NCI-H1048 (cell line): ENCODE measurements around the gene TMCO4.
"Not testable (repeated sequence)": the region's sequence is repeated elsewhere in the genome, so short reads cannot be mapped to it uniquely, and the experiment has no call there.

Source experiments
- DNase-seq: peaks from one replicate; lab custom pipeline; 2025; lab: John Stamatoyannopoulos, UW

Gene TMCO4

DNA sequence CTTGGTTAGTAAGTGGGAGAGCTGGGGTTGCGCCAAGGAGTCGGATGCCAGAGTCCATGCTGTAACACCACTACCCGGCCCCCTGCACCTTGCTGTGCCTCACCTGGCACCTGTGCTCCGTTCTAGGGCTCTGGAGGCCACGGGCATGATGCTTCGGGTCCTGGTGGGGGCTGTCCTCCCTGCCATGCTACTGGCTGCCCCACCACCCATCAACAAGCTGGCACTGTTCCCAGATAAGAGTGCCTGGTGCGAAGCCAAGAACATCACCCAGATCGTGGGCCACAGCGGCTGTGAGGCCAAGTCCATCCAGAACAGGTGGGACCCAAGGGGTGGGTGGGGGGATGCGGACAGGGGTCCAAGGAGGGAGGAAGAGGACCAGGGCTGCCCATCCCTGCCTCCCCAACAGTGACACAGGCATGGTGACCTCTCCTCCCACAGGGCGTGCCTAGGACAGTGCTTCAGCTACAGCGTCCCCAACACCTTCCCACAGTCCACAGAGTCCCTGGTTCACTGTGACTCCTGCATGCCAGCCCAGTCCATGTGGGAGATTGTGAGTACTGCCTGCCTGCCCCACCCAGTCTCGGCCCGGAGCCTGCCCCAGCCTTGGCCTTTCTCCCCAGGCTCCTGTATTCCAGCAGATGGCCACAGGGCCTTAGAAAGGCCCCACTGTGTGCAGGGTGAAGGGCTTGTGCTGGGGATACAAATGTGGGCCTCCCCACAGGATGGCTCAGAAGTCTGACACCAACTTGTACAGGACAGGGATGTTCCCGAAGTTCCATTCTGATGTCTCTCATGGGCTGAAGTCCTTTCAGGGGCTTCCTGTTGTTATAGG, 144.6 kb downstream of the TMCO4 start:
- no peak for DNase-seq

DNA sequence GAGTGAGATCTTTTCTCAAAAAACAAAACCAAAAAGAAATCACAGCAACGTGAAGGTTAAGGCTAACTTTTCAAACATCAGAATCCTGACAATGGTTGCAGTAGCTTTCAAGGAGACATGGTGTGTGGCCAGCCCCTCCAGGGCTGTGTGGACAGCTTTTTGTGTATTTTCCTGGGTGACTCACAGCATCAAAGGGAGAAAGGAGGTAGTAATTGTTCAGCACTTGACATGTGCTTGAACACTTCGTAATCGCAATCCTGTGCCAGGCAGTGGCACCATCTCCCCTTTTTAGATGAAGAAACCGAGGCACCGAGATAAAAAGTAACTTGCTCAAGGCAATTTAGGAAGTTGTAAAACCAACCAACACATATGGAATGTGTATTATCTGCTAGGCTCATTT, 145.3 kb downstream of the TMCO4 start:
- DNase-seq: no peak

- no peak for DNase-seq
Observed at GRCh38 chr1:19651141-19651737, 148.5 kb downstream of the TMCO4 start.

DNA sequence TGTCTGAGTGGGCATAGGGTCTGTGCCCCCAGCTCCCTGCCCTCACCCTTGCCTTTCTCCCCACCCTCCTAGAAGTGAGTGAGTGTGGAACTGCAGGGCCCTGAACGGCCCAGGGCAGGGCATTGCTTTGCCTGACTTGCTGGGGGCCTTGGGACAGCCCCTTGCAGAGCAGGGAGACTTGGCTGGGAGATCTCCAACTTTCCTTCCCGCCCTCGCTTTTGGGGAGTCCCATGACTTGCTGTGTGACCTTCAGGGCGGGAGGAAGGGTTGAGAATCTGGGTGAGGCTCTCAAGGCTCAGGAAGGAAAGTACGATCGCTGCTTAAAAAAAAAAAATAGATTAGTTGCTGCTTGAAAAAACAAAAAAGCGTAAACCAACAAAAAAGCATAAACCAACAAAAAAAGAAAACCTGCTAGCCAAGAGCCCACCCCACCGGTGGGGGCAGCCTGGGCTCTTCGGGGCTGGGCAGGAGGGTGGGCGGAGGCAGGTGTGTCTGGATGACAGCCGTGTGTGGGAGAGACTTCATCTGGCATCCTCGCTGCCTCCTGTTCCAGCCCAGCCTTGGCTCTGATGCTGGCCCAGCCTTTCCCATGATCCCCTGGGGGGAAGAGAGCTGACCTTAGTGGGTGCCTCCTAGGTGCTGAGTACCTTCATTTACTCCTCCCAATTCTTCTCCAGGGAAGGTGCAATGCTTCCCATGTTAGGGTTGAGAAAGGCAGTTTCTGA, 149.1 kb downstream of the TMCO4 start:
- DNase-seq: no peak

DNA sequence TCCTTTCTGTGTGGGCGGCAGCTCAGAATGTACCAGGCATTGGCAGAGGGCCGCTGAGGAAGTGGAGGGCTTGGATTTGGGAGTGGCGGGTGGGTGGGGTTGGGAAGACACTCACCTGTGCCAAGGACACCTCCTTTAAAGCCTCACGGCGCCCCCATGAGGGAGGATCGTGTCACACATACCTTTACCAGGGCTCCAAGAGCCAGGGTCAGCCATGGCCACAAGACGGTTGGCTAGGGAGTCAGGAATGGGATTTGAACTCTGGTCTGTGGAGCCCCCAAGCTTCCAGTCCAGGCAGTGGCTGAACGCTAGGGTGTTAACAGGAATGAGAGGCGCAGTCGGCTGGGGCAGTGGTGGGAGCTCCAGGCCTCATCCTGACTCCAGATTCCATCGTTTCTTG, 151.0 kb downstream of the TMCO4 start:
- no peak for DNase-seq

GRCh38 chr1:19648239-19648638, 151.5 kb downstream of the TMCO4 start:
- no peak for DNase-seq

- DNase-seq: no peak
Observed at GRCh38 chr1:19647643-19648042, 152.1 kb downstream of the TMCO4 start.

DNA sequence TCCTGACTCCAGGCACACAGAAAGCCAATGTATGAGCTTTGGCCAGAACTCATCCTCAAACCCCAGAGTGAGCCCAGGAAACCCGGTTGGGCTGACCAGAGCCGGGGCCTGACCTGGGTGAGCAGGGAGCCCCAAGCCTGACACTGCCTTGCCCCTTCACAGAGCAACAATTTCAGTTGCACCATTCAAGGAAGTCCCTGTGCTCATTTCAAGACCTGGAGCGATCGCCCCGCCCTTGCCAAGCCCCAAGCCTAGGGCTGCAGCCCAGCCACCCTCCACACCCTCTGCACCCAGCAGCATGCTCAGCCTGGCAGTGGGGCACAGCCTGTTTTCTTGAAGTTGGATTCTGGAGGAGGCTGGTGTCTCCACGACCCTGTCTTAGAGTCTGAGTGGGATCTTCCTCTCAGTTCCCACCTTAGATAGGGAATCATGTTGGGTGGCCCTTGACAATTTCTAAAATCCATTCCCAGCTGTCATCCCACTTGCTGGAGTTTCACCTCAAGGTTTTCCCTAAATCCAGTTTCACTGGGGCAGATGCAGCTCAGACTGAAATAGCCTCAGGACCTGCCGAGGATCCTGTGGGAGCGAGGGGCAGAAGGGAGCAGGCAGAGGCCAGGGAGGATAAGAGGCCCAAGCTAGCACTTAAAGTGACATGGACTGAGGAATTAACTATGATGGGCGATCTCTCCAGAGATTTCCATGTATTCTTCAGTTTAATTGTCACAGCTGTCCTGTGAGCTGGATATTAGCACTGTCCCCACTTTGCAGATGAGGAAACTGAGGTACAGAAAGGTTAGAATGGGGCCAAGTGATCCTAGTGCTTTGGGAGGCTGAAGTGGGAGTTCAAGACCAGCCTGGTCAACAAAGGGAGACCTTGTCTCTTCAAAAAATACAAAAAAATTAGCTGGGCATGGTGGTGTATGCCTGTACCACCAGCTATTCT, 153.1 kb downstream of the TMCO4 start:
- no peak for DNase-seq

DNA sequence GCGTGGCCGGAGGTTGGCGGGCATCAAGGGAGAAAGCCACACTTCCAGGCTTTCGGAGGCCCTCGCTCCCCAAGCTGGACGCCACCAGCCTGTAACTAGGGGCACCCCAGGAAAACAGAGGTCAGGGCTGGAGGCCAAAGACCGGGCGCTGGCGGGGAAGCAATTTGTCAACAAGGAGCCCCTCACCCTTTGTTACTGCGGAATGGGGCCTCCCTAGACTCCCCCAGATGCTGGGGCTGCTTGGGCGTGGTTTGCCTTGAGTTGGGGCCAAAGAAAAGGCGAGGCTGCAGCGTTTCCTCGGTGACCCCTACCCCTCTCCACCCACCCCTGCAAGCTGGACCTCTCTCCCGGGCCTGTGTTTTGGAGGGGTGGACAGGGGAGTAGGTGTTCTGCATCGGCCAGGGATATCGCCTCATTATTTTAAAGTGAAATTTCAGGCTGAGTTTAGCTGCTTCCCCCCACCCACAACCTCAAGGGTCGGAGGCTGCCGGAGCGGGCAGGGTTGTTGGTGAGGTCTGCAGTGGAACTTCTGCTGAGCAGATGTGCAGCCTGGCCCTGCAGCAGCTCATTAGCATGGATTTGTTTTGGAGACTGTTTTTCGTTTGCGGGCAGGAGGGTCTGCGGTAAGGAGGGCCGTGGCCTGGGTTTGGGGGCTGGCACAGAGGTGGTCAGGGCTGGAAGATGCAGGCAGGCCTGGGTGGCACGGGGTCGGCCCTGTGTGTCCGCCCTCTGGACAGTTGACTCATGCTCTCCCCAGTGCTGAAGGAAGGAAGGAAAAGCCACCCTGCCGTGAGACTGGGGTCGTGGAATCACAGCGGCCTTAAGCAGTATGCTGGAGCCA, 154.1 kb downstream of the TMCO4 start:
- DNase-seq: no peak

DNA sequence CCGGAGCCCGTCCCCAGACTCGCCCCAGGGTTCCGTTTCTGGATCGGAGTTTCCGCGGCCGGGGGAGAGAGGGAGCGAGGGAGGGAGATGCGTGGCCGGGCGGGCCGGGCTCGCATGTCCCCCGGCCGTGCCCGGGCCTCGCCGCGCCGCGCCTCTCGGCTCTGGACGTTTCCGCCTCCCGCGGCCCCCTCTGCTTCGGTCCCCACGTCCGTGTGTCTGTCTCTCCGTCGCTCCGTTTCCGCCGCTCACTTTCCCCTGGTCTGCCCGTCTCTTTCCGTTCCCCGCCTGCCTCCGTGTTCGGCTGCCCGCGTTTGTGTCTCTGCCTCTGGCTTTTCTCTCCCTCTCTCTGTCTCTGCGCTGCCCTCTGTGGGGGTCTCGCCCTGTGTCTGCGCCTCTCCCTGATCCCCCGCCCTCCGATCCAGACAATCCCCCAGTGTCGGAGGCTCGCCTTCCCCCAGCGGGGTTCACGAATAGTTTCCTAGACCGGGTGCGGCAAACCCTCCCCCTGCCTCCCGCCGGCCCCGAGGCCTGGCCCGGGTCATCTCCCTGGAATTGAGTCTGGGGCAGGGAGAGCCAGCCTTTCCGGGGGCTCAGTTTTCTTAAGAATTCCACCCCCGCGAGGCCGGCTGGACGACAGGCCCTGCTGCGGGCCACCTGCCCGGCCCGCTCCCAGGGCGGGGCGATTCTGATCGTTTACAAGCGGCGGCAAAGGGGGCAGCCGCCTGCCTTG, 154.9 kb downstream of the TMCO4 start:
- DNase-seq: no peak

DNA sequence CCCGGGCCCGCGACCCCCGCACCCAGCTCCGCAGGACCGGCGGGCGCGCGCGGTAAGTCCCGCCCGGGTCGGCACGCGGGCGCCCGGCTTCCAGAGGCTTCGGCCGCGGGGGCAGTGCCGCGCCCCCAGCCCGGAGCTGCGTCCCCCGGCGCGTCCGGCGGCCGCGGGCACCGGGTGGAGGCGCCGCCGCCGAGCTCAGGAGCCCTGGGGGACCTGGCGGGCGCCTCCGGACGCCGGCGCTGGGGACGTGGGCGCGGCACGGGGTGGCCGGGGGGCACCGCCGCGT, 155.4 kb downstream of the TMCO4 start:
- DNase-seq: no peak

DNA sequence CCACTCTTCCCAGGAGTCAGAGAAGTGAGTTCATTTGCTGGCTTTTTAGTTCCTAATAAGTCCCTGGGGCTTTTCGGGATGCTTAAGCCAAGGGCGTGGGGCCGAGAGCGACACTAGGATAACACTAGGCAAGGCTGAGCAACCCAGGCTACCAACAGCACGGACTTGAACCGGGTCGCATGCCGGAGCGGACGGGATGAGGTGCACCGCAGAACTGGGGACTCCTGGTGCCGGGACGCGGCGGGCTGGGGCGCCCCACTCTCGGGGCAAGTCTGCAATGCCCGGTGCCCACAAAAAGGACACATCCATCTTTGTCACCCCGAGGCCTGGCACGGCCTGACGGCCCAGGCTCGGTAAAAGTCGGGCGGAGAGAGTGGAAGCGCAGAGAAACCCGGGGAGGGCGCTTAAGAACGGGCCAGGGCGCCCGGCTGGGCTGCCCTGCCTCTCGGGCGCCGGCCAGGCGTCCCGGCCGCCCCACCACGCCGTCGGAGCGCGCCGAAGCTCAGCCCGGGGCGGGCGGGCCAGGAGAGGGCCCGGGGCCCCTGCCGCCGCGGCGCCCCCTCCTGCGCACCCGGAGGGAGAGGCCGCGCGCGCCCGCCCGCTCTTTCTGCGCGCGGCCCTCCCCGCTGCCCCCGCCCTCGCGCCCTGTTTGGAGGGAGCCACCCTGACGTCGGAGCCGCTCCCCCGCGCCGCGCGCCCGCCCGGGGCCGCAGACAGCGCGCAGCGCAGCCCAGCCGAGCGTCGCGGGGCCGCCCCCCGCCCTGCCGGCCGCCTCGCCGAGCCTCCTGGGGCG, 155.9 kb downstream of the TMCO4 start, which contains the start of gene NBL1:
NBL1 (plus strand) TSS at position 710 of the 793 bp plus-strand sequence. CDS start 10,720 bp downstream, outside the sequence.
- DNase-seq: no peak

DNA sequence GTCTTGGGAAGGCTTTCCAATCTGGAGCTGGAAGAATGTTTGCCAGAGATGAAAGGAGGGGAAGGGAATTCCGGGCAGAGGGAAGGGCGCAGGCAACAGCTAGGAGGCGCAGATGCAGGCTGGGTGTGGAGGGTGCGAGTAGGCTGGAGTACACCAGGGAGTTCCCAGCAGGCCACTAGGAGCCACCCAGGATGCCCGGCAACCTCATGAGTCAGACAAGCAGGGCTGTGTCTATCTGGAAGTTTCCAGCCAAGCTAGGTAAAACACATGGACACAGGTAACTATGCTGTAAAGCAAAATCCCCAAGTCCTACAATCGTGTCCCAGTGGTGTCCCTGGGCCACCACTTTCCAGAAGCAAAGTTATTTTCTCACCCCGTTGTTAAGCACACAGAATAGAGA, 156.6 kb downstream of the TMCO4 start:
- DNase-seq: no peak

GRCh38 chr1:19640363-19641316, 159.1 kb downstream of the TMCO4 start:
- DNase-seq: no peak

DNA sequence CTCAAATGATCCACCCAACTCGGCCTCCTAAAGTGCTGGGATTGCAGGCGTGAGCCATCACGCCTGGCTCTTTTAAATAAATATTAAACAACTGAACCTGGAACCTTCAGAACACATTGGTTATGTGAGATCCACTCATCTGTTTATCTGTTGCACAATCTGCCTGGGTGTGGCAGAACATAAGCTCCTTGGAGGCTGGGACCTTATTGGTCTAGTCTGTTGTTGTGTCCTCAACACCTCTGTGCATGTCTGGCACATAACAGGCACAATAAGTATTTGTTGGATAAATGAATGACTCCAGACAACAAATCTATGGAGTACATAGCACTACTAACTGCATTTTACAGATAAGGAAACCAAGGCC, 159.7 kb downstream of the TMCO4 start:
- DNase-seq: no peak

DNA sequence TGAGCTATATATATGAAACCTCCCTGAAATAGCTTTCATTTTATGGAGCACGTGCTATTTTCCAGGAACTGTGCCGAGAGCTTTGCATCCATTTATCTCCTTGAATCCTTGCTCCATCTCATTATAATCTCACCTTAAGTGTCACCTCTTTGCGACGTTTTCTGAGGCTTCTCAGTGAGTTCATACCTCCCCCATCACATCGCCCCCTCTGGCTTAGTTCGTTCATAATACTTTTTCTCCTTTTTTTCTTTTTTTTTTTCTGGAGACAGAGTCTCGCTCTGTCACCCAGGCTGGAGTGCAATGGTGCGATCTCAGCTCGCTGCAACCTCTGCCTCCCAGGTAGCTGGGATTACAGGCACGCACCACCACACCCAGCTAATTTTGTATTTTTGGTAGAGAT, 160.5 kb downstream of the TMCO4 start:
- not testable (repeated sequence) for DNase-seq

DNA sequence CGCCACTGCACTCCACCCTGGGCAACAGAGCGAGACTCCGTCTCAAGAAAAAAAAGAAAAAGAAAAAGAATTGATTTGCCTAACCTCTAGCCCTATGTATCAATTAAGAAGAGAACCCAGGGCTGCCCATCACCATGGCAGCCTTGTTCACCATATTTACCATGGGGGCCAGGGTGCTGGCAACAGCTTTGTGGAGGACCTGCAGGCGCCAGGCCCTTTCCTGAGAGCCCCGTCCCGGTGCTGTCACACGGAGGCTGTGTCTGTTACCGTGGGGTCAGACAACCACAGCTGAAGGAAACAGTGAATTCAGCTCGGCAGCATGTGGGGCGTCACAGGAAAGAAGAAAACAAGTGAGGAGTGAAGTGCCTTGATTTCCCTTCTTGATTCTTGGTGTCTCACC, 162.1 kb downstream of the TMCO4 start:
- DNase-seq: no peak

DNA sequence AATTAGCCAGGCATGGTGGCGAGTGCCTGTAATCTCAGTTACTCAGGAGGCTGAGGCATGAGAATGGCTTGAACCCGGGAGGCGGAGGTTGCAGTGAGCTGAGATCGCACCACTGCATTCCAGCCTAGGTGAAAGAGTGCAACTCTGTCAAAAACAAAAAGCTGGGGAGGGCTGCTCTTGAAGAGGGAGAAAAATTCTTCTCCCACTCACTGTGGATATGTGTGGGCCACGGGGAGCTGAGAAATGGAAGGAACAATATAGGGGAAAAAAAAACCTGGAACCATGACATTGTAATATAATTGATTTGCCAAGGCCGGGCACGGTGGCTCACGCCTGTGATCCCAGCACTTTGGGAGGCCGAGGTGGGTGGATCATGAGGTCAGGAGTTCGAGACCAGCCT, 163.0 kb downstream of the TMCO4 start:
- not testable (repeated sequence) for DNase-seq

GRCh38 chr1:19636065-19636464, 163.7 kb downstream of the TMCO4 start:
- no peak for DNase-seq
